Panc1 (cell line): Measurements from ENCODE around the gene MTM1. TPM values are rescaled to one million over a fixed set of nuclear protein-coding genes. Genes with fewer than 3 reads are reported as not detected.

Source experiments
- ATAC-seq: fragments of 200-7000 bp; cut with Tn5 transposase; 2 replicates; pipeline ENCODE4 v1.9.1; 2020; ENCODE audit warnings: mild to moderate bottlenecking, moderate library complexity
- BruUV-seq: library from RNA; stranded (reverse); fragments of 400-500 nt; replicated peaks from 2 replicates; lab custom pipeline; 2021; lab: Mats Ljungman, UMichigan
- CTCF ChIA-PET: fragments of 300-600 bp; sonication (Branson Sonifier 250); formaldehyde crosslinking; loops from one replicate; lab custom pipeline; 2022; ENCODE audit warnings: antibody characterized with exemption; lab: Charles Lee
- POLR2A ChIA-PET: fragments of 300-600 bp; sonication (Branson Sonifier 250); formaldehyde crosslinking; loops from one replicate; lab custom pipeline; 2022; ENCODE audit warnings: antibody characterized with exemption; lab: Charles Lee
- DNase-seq: peaks from one replicate; pipeline ENCODE4 v3.0.0-alpha.2; 2010; ENCODE audit warnings: low read depth, low spot score
- H3K27ac ChIP-seq: 2 replicates; pipeline ENCODE4 v1.5.1; 2011; ENCODE audit warnings: mild to moderate bottlenecking, low read length, inconsistent platforms
- H3K27me3 ChIP-seq: fragments of 200-500 bp; sonication (Bioruptor generic); 2 replicates; pipeline ENCODE4 v1.6.0; 2014; ENCODE audit warnings: low read length, inconsistent platforms; ENCODE audit not compliant: control insufficient read depth, insufficient read depth
- H3K36me3 ChIP-seq: fragments of 200-500 bp; sonication (Bioruptor generic); 2 replicates; pipeline ENCODE4 v1.5.1; 2014; ENCODE audit warnings: inconsistent platforms, mild to moderate bottlenecking, low read length, moderate library complexity; ENCODE audit not compliant: control insufficient read depth, insufficient read depth
- H3K4me1 ChIP-seq: 2 replicates; pipeline ENCODE4 v1.5.1; 2011; ENCODE audit warnings: inconsistent platforms, mild to moderate bottlenecking, low read length, moderate library complexity; ENCODE audit not compliant: control insufficient read depth, insufficient read depth
- H3K4me3 ChIP-seq, 2 experiments: 2 replicates each; pipeline ENCODE4 v1.5.1; 2011 to 2012; ENCODE audit warnings: low read depth in 2 of 2, low read length in 2 of 2, mild to moderate bottlenecking in 2 of 2, inconsistent platforms in 1 of 2, moderate library complexity in 1 of 2
- H3K9me3 ChIP-seq: fragments of 200-500 bp; sonication (Bioruptor generic); 2 replicates; pipeline ENCODE4 v1.5.1; 2014; ENCODE audit warnings: low read depth, mild to moderate bottlenecking, inconsistent platforms, low read length, moderate library complexity; ENCODE audit not compliant: control insufficient read depth, insufficient read depth
- POLR2AphosphoS5 ChIP-seq: IDR thresholded peaks from 2 replicates; pipeline ENCODE4 v1.6.1; 2012; ENCODE audit warnings: mild to moderate bottlenecking, low read depth, low read length, moderate library complexity
- SIN3A ChIP-seq: IDR thresholded peaks from 2 replicates; pipeline ENCODE4 v1.6.1; 2012; ENCODE audit warnings: low read depth, mild to moderate bottlenecking, low read length, moderate library complexity, borderline replicate concordance; ENCODE audit not compliant: insufficient read depth
- TCF7L2 ChIP-seq: IDR thresholded peaks from 2 replicates; pipeline ENCODE4 v1.6.1; 2011; ENCODE audit warnings: mild to moderate bottlenecking, low read depth, low read length, inconsistent platforms
- in situ Hi-C: cut with HindIII; loops from 2 replicates; pipeline ENCODE4 v1.10.0; 2016; ENCODE audit warnings: low sequenced_read_pairs, low pct_unique_long_range_greater_than_20kb
- intact Hi-C: fragments of 100-400 bp; cut with micrococcal nuclease; formaldehyde crosslinking; loops from one replicate; pipeline ENCODE4 v1.10.0; 2022; ENCODE audit not compliant: unreplicated experiment
- total RNA-seq: library from RNA; stranded (reverse); gene quantifications from one replicate; pipeline ENCODE4 v1.2.1, GENCODE V29; 2021; ENCODE audit not compliant: unreplicated experiment
- TF ChIP-seq, protein P1 (sequence below): fragments of 450-650 bp; IDR thresholded peaks from 2 replicates; pipeline ENCODE4 v1.5.1; 2017; ENCODE audit warnings: mild to moderate bottlenecking
- TF ChIP-seq, protein P2 (sequence below), 2 experiments: IDR thresholded peaks; 2 replicates each; pipeline ENCODE4 v1.6.1; 2011 to 2012; ENCODE audit warnings: low read depth in 2 of 2, control low read depth in 1 of 2, low read length in 1 of 2, mild to moderate bottlenecking in 1 of 2, moderate library complexity in 1 of 2; ENCODE audit not compliant: insufficient read depth in 1 of 2

The MTM1 gene
- total RNA-seq, 1 experiment from 2014 or later = 24.0 TPM

DNA sequence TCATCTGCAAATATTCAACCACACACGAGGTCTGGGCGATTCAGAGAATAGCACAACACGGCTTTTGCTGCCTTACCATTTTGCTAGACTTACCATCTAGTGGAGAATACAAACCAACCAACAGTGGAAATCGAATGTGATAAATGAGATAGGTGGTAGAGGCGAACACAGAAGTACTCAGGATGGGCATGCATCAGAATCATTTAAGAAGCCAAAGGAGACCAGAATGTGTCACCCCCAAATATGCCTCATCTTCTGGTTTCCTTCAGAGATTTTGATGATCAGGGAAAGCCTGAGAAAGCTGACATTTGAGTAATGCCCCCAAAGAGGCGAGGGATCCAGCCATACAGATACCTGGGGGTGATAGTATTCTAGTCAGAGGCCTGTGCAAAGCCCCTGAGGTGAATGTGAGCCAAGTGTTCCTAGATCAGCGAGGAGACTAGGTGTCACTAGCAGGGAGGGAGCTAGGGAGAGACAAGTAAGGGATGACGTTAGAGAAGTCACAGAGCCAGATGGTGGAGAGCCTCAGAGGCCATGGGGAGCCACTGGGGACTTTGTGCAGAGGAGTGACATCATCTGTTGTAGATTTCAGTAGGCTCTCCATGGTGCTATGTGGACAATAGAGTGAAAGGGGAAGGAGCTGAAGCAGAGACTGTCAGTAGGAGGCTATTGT is 126.5 kb downstream of the MTM1 start:
- POLR2A ChIA-PET = interaction anchor here (0.6 to 0.7 kb wide), 2 partner anchors 23 to 1178 kb away, joined by 3 read pairs; no protein-coding TSS in a partner anchor
- in situ Hi-C loops = no loop called here
- TF ChIP-seq, protein P1, sequence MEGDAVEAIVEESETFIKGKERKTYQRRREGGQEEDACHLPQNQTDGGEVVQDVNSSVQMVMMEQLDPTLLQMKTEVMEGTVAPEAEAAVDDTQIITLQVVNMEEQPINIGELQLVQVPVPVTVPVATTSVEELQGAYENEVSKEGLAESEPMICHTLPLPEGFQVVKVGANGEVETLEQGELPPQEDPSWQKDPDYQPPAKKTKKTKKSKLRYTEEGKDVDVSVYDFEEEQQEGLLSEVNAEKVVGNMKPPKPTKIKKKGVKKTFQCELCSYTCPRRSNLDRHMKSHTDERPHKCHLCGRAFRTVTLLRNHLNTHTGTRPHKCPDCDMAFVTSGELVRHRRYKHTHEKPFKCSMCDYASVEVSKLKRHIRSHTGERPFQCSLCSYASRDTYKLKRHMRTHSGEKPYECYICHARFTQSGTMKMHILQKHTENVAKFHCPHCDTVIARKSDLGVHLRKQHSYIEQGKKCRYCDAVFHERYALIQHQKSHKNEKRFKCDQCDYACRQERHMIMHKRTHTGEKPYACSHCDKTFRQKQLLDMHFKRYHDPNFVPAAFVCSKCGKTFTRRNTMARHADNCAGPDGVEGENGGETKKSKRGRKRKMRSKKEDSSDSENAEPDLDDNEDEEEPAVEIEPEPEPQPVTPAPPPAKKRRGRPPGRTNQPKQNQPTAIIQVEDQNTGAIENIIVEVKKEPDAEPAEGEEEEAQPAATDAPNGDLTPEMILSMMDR = no peak
- no peak for TF ChIP-seq SIN3A
- Histone ChIP-seq H3K4me1 (peaks cover 6% of the 10 kb centered on the region), H3K27me3 (no peaks in the 10 kb centered on the region), H3K9me3 (no peaks in the 10 kb centered on the region; the same call in 1 of the 2 replicates), H3K27ac (peak overlapping the region; percentile 88; the same call in 1 of the 2 replicates), H3K4me3 (peak overlapping the region in 1 of 2 experiments; percentile 82; a peak in 3 of 4 replicates), H3K36me3 (no peaks in the 10 kb centered on the region)
- BruUV-seq = TSS peak; percentile 60
- DNase-seq (no peak), ATAC-seq (no peak)
- intact Hi-C loops = no loop called here
- CTCF ChIA-PET = no interaction called here

DNA sequence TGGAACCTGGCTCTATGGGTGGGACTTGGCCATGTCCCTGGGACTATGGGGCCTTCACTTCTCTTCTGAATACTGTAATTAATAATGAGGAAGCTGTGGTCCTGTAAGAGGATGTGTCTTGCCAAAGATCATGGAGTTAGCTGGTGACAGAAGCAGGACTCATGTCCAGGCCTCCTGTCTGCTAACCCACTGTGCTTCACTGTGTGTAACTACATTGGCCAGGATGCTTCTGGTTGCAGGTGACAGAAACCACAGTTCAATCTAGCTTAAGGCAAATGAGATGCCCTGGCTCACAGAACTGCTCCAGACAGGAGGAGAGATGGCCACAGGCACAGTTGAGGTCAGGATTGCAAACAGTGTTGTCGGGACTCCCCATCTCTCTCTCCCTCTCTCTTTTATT is 127.9 kb downstream of the MTM1 start:
- POLR2A ChIA-PET = no interaction called here
- Histone ChIP-seq H3K4me3 (no peak overlapping the region), H3K27ac (no peak overlapping the region), H3K36me3 (no peaks in the 10 kb centered on the region), H3K9me3 (no peaks in the 10 kb centered on the region; the same call in 1 of the 2 replicates), H3K27me3 (no peaks in the 10 kb centered on the region), H3K4me1 (peaks cover 6% of the 10 kb centered on the region)
- CTCF ChIA-PET = interaction anchor here (0.6 kb wide), 1 partner anchor 21 kb away, joined by 7 read pairs; no protein-coding TSS in a partner anchor
- in situ Hi-C loops = no loop called here
- no peak for ATAC-seq
- no peak for DNase-seq
- BruUV-seq = no TSS peak
- intact Hi-C loops = no loop called here
- TF ChIP-seq POLR2AphosphoS5 = no peak

DNA sequence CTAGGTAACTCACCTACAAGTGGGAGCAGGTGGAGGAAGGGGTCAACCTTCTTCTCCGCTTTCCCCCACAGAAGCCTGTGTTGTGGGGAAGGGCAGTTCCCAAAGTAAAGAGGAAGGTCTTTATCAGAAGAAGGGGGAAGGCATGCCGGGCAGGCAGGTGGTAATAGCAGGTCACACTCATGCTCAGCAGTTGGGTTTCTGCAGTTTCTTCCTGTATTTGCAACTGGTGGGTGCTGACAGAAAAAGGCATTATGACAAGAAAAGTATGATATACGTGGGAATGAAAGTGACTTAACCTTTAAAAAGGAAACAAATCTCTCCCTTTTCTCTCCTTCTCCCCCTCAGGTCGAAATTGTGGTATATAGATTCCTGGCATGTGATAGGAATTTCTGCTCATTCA is 128.4 kb downstream of the MTM1 start:
- Histone ChIP-seq H3K27me3 (no peaks in the 10 kb centered on the region), H3K4me1 (peaks cover 6% of the 10 kb centered on the region), H3K4me3 (no peak overlapping the region), H3K9me3 (no peaks in the 10 kb centered on the region), H3K27ac (no peak overlapping the region), H3K36me3 (no peaks in the 10 kb centered on the region)
- BruUV-seq = no TSS peak
- no peak for ATAC-seq
- in situ Hi-C loops = no loop called here
- intact Hi-C loops = no loop called here
- no peak for DNase-seq
- CTCF ChIA-PET = interaction anchor here (0.6 kb wide), 1 partner anchor 20 kb away, joined by 7 read pairs; no protein-coding TSS in a partner anchor
- TF ChIP-seq POLR2AphosphoS5 (no peak), SIN3A (no peak), TCF7L2 (no peak)
- TF ChIP-seq, protein P1 = no peak
- TF ChIP-seq, protein P2, sequence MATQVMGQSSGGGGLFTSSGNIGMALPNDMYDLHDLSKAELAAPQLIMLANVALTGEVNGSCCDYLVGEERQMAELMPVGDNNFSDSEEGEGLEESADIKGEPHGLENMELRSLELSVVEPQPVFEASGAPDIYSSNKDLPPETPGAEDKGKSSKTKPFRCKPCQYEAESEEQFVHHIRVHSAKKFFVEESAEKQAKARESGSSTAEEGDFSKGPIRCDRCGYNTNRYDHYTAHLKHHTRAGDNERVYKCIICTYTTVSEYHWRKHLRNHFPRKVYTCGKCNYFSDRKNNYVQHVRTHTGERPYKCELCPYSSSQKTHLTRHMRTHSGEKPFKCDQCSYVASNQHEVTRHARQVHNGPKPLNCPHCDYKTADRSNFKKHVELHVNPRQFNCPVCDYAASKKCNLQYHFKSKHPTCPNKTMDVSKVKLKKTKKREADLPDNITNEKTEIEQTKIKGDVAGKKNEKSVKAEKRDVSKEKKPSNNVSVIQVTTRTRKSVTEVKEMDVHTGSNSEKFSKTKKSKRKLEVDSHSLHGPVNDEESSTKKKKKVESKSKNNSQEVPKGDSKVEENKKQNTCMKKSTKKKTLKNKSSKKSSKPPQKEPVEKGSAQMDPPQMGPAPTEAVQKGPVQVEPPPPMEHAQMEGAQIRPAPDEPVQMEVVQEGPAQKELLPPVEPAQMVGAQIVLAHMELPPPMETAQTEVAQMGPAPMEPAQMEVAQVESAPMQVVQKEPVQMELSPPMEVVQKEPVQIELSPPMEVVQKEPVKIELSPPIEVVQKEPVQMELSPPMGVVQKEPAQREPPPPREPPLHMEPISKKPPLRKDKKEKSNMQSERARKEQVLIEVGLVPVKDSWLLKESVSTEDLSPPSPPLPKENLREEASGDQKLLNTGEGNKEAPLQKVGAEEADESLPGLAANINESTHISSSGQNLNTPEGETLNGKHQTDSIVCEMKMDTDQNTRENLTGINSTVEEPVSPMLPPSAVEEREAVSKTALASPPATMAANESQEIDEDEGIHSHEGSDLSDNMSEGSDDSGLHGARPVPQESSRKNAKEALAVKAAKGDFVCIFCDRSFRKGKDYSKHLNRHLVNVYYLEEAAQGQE (IDR thresholded peaks at IDR 0.05; ENCODE audit: insufficient read depth in 1 of 2, low read depth in 2 of 2, low read length in 1 of 2) = no peak
- POLR2A ChIA-PET = no interaction called here
